HG02870 (cell line): ENCODE measurements around the gene MAP2K4.

Experiments
- ATAC-seq: cut with Tn5 transposase; IDR thresholded peaks from one replicate; pipeline ENCODE4 v1.9.1; 2021; ENCODE audit warnings: mild to moderate bottlenecking, moderate library complexity; ENCODE audit not compliant: unreplicated experiment

The MAP2K4 gene

DNA sequence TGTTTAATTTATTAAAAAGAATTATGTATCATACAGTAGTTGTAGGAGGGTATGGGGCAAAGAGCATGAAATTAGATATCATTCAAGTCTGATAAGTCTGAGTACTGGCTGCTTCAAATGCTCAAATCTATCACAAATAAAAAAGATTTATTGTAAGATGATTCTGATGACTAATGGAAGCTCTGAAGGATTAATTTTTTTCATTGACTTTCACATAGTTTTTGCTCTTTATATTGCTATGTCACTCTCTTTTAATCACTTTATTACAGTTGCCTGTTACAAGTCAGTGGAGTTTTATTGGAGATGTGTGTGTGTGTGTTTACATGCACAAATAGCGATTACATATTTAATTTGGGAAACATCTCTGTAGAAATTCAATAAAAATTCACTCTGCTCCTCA is 15.0 kb downstream of the MAP2K4 start:
- ATAC-seq: no peak

DNA sequence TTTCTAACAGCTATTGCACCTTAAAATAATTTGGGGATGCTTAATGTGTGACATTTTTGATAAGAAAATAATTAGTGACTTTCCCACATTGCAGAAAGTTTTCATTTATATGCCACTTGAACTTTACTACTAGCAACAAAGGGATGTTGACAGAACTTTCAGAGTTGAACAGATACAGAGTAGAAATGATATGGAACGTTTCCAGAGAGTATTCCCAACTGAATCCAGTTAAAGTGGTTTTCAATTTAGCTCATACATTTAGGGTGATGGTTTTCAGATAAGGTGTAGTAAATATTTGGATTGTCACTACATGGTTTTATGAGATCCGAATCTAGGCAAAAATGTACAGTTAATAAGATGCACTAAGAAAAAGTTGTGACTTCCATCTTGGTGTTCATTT is 17.3 kb downstream of the MAP2K4 start:
- no peak for ATAC-seq

GRCh38 chr17:12040478-12040877 is 19.8 kb downstream of the MAP2K4 start:
- no peak for ATAC-seq

- no peak for ATAC-seq
Measured at GRCh38 chr17:12041312-12041711, 20.6 kb downstream of the MAP2K4 start.

- ATAC-seq: no peak
Measured at GRCh38 chr17:12043702-12044101, 23.0 kb downstream of the MAP2K4 start.

DNA sequence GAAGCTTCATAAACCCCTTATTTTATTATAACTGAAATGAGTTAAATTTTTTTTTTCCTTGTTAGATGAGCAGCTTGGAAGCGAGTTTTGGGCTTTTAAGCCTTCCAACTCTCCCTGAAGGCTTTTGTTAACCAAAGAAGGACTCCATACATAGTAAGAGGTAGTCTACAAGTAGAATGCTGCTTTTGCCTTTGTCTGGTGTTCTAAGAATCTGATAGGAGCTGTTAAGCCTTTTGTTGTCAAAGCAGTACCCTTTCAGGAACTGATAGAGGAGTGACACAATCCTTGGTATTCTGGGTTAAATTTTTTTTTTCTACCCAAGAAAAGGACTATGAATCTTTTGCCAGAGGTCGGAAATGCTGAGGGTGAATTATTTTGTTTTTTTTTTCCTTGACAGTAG is 26.1 kb downstream of the MAP2K4 start:
- no peak for ATAC-seq

- ATAC-seq: no peak
Measured at GRCh38 chr17:12047681-12048376, 27.2 kb downstream of the MAP2K4 start.

GRCh38 chr17:12048843-12049473 is 28.3 kb downstream of the MAP2K4 start:
- no peak for ATAC-seq

DNA sequence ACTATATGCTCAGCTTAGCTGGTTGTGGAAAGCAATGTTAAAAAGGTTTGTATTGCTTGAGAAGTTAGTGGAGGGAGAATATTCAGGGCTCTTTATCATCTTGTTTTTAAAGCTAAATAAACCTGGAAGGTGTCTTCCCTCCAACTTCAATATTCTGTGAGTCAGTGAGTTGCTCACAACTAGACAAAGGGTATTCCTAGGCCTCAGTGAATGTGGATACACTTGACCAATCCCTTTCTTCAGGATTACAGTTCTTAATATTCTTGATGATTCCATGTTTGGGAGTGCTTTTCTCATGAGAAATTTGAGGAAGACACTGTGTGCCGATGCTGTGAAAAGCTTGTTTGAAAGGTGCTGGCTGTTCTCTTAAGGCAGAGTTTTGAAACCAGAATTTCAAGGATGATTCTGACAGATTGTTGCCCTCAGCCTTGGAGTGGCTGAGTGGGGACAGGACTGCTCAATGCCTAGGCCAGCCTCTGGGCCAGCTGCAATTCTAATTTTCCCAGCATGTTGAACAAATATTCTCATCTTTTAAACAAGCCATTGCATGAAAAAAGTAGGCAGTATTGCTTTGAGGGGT is 30.1 kb downstream of the MAP2K4 start:
- ATAC-seq: no peak

DNA sequence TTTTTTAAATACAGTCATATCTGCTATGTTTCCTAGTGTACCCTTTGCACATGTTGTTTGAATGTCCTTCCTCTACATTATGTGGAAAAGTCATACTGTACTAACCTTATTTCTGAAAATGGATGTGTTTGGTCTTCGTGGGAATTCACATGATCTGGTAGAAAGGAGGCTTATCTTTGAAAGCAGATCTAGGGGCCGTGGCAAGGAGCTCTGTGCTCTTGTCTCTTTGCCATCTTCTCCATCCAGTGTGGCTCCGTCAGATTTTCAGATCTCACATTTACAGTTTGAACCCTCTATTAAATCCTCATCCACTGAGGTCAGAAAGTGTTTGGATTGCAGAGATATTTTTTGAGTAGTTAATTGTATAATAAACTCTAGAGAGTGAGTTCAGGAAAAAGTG is 32.9 kb downstream of the MAP2K4 start:
- ATAC-seq: no peak

DNA sequence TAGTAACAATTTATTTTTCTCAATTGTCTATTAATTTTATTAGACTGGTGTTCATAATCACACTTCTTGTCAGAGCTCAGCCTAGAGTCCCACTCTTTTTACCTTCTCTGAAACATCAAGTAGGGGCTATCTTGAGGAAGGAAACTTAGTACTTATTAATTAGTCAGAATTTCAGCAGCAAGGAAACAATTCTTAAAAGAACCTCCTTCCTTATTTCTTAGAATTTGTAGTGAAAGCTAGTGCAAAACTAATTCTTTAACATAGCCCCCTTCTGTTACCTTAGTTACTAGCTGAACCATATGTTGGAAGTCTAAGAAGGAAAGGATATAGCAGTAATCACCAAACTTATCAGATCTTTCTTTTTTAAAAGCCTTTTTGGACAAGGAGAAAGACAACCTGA is 35.2 kb downstream of the MAP2K4 start:
- no peak for ATAC-seq

GRCh38 chr17:12057520-12057919 is 36.8 kb downstream of the MAP2K4 start:
- ATAC-seq: no peak

DNA sequence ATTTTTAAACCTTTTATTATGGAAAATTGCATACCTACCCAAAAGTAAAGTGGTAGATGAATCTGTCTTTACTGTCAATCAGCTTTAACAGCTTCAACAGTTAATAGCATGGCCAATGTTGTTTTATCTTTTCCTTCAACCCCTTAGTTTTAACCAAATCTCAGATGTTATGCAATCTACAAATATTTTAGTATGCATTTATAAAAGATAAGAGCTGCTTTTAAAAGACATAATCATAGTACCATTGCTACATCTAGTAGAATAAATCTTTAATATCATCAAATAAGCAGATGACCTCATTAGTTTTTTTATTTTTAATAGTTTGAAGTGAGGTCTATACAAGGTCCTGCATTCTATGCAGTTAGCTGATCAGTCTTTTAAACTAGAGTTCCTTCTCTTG is 37.9 kb downstream of the MAP2K4 start:
- ATAC-seq: no peak

GRCh38 chr17:12062249-12062648 is 41.6 kb downstream of the MAP2K4 start:
- no peak for ATAC-seq

- no peak for ATAC-seq
Measured at GRCh38 chr17:12064395-12064794, 43.7 kb downstream of the MAP2K4 start.

DNA sequence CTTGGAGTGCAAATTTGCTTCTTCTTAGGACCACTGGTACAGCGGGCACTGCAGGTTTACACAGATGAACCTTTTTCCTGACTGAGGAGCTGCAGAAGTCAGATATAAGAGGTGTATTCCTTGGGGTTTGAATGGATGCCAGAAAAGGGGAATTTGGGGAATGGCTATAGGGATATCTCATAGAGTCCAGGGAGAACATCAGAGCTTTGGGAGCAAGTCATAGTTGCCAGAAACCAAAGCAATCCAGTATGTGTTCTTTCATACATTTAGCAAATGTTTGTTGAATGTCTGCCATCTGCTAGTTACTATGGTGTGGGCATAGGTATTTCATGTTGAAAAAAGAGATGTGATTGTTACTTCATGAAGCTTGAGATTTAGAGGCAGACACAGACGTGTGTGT is 46.8 kb downstream of the MAP2K4 start:
- no peak for ATAC-seq

GRCh38 chr17:12068946-12069345 is 48.3 kb downstream of the MAP2K4 start:
- ATAC-seq: no peak

DNA sequence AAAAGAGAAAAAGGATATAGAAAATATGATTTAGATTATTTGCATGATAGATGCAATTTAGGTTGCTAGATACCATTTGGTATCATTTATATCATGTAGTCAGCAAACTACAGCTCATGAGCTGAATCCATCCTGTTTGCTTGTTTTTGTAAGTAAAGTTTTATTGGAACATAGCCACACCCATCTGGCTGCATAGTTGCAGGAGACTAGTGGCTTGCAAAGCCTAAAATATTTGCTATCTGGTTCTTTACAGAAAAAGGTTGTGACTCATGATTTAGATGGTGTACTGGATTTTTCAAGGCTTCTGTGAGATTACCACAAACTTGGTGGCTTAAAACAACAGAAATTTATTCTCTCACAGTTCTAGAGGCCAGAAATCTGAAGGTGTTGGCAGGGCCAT is 49.9 kb downstream of the MAP2K4 start:
- ATAC-seq: no peak

- no peak for ATAC-seq
Measured at GRCh38 chr17:12074346-12074745, 53.7 kb downstream of the MAP2K4 start.

DNA sequence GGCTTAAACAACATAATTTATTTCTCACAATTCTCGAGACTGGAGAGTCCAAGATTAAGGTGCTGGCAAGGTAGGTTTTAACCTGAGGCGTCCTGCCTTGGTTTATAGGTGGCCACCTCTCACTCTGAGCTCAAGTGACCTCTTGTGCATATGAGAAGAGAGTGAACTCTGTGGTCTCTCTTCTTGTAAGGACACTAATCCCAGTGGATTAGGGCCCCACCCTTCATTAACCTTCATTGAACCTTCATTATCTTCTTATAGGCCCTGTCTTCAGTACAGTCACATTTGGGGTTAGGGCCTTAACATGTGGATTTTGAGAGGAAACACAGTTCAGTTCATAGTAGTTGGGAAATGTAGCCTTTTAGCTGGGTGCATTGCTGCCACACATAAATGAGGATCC is 57.1 kb downstream of the MAP2K4 start:
- ATAC-seq: no peak

GRCh38 chr17:12078791-12079190 is 58.1 kb downstream of the MAP2K4 start:
- no peak for ATAC-seq

- ATAC-seq: no peak
Measured at GRCh38 chr17:12081720-12082119, 61.0 kb downstream of the MAP2K4 start.
